ENCODE measurements around the gene SLC39A9. TPM values are rescaled to one million over a fixed set of nuclear protein-coding genes. Genes with fewer than 3 reads are reported as not detected.
"Not testable (repeated sequence)": the region's sequence is repeated elsewhere in the genome, so short reads cannot be mapped to it uniquely, and the experiment has no call there.

The SLC39A9 gene
- total and polyA plus RNA-seq, 4 experiments from 2014 or later = 17.9 to 38.6 (median 26.2) TPM

DNA sequence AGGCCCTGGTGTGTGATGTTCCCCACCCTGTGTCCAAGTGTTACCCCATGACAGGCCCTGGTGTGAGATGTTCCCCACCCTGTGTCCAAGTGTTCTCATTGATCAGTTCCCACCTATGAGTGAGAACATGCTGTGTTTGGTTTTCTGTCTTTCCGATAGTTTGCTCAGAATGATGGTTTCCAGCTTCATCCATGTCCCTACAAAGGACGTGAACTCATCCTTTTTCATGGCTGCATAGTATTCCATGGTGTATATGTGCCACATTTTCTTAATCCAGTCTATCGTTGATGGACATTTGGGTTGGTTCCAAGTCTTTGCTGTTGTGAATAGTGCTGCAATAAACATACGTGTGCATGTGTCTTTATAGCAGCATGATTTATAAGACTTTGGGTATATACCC, 17.6 kb downstream of the SLC39A9 start:
- H3K27me3 ChIP-seq (ENCODE audit: insufficient read depth, low read length); H3K36me3 Mint-ChIP-seq; H3K9me3 Mint-ChIP-seq; H3K4me3 Mint-ChIP-seq; H3K36me3 ChIP-seq (ENCODE audit: insufficient read depth, low read length); H3K9me3 ChIP-seq (ENCODE audit: control insufficient read depth in 1 of 2, low read length in 2 of 2); POLR2A ChIA-PET (ENCODE audit: partially characterized antibody); CTCF ChIA-PET (ENCODE audit: partially characterized antibody); DNase-seq; intact Hi-C loops (cut with micrococcal nuclease); H3K27ac Mint-ChIP-seq; H3K27me3 Mint-ChIP-seq; H3K4me1 ChIP-seq (ENCODE audit: insufficient read depth, low read length); H3K4me3 ChIP-seq (ENCODE audit: low read length in 2 of 2); H3K27ac ChIP-seq (ENCODE audit: low read depth, low read length): not testable (repeated sequence)
- H3K4me1 Mint-ChIP-seq = peaks cover 35 to 43% (median 41%) of the 10 kb centered on the region in 4 donors

DNA sequence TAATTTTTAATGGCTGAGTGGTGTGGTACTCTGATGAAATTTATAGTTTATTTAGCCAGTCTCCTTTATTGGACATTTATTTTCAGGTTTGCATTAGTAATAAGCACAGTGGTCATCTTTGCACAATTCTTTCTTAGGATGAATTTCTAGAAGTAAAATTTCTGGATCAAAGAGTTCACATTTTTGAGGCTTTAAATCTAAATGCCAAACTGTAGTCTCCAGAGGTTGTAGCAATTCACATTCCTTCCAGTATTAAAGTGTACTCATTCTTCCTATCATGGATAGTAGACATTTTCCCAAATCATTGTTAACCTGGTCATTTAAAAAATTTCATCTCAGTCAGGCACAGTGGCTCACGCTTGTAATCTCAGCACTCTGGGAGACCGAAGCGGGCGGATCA, 24.8 kb downstream of the SLC39A9 start:
- POLR2A ChIA-PET (ENCODE audit: partially characterized antibody) = no interaction called here
- no peaks in the 10 kb centered on the region for H3K9me3 ChIP-seq (ENCODE audit: control insufficient read depth in 1 of 2, low read length in 2 of 2)
- H3K27ac ChIP-seq (ENCODE audit: low read depth, low read length) = no peak overlapping the region
- H3K27ac Mint-ChIP-seq = no peak overlapping the region
- no peaks in the 10 kb centered on the region for H3K9me3 Mint-ChIP-seq
- no peak overlapping the region for H3K4me3 ChIP-seq (ENCODE audit: low read length in 2 of 2)
- intact Hi-C loops (cut with micrococcal nuclease) = no loop called here
- H3K4me1 ChIP-seq (ENCODE audit: insufficient read depth, low read length) = no peaks in the 10 kb centered on the region
- H3K36me3 ChIP-seq (ENCODE audit: insufficient read depth, low read length) = peaks cover 27% of the 10 kb centered on the region
- no peak overlapping the region for H3K4me3 Mint-ChIP-seq
- H3K27me3 ChIP-seq (ENCODE audit: insufficient read depth, low read length) = no peaks in the 10 kb centered on the region
- CTCF ChIA-PET (ENCODE audit: partially characterized antibody) = no interaction called here
- peaks cover 34 to 35% of the 10 kb centered on the region in 2 donors for H3K36me3 Mint-ChIP-seq
- peaks cover 21 to 29% (median 23%) of the 10 kb centered on the region in 4 donors for H3K4me1 Mint-ChIP-seq
- DNase-seq = no peak
- no peaks in the 10 kb centered on the region for H3K27me3 Mint-ChIP-seq

- Mint-ChIP-seq H3K9me3 (no peaks in the 10 kb centered on the region), H3K4me3 (no peak overlapping the region), H3K36me3 (peaks cover 42% of the 10 kb centered on the region in 2 donors), H3K4me1 (peaks cover 13 to 19% (median 16%) of the 10 kb centered on the region in 4 donors), H3K27me3 (no peaks in the 10 kb centered on the region), H3K27ac (no peak overlapping the region)
- H3K4me3 ChIP-seq (ENCODE audit: low read length in 2 of 2) = no peak overlapping the region
- intact Hi-C loops (cut with micrococcal nuclease) = no loop called here
- H3K27me3 ChIP-seq (ENCODE audit: insufficient read depth, low read length) = no peaks in the 10 kb centered on the region
- ChIA-PET CTCF (ENCODE audit: partially characterized antibody) (interaction anchor here (0.7 kb wide), 1 partner anchor 1700 kb away, joined by 4 read pairs; no protein-coding TSS in a partner anchor), POLR2A (ENCODE audit: partially characterized antibody) (interaction anchor here (0.6 to 0.7 kb wide), 2 partner anchors 19 to 994 kb away, joined by 3 read pairs; no protein-coding TSS in a partner anchor)
- no peaks in the 10 kb centered on the region for H3K9me3 ChIP-seq (ENCODE audit: control insufficient read depth in 1 of 2, low read length in 2 of 2)
- peaks cover 27% of the 10 kb centered on the region for H3K36me3 ChIP-seq (ENCODE audit: insufficient read depth, low read length)
- no peaks in the 10 kb centered on the region for H3K4me1 ChIP-seq (ENCODE audit: insufficient read depth, low read length)
- no peak overlapping the region for H3K27ac ChIP-seq (ENCODE audit: low read depth, low read length)
- no peak for DNase-seq
Measured at GRCh38 chr14:69424149-69424923, 25.8 kb downstream of the SLC39A9 start.

DNA sequence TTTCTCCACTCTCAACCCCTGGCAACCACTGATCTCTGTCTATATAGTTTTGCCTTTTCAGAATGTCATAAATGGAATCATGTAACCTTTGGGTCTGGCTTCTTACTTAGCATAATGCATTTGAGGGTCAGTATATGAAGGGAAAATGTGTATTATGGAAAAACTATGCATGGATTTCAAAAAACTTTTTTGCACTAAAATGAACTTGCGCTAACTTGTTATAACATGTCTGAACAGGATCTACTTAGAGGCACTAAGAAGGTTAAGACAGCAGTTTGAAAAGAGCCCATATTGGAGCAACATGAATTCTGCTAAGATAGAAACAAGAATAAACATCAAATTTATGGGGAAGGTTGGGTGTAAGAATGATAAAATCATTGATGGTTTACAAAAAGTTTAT, 29.1 kb downstream of the SLC39A9 start:
- no peak overlapping the region for H3K27ac Mint-ChIP-seq
- peaks cover 0 to 2% (median 0%) of the 10 kb centered on the region in 8 donors for H3K9me3 Mint-ChIP-seq
- no peak for DNase-seq
- no peaks in the 10 kb centered on the region for H3K27me3 Mint-ChIP-seq
- H3K9me3 ChIP-seq (ENCODE audit: control insufficient read depth in 1 of 2, low read length in 2 of 2) = no peaks in the 10 kb centered on the region
- no peaks in the 10 kb centered on the region for H3K27me3 ChIP-seq (ENCODE audit: insufficient read depth, low read length)
- peaks cover 0 to 11% (median 4%) of the 10 kb centered on the region in 4 donors for H3K4me1 Mint-ChIP-seq
- peaks cover 27% of the 10 kb centered on the region for H3K36me3 ChIP-seq (ENCODE audit: insufficient read depth, low read length)
- no peak overlapping the region for H3K4me3 Mint-ChIP-seq
- H3K4me1 ChIP-seq (ENCODE audit: insufficient read depth, low read length) = no peaks in the 10 kb centered on the region
- intact Hi-C loops (cut with micrococcal nuclease) = no loop called here
- ChIA-PET CTCF (ENCODE audit: partially characterized antibody) (no interaction called here), POLR2A (ENCODE audit: partially characterized antibody) (no interaction called here)
- H3K36me3 Mint-ChIP-seq = peaks cover 49 to 53% of the 10 kb centered on the region in 2 donors
- H3K4me3 ChIP-seq (ENCODE audit: low read length in 2 of 2) = no peak overlapping the region
- H3K27ac ChIP-seq (ENCODE audit: low read depth, low read length) = no peak overlapping the region

GRCh38 chr14:69428289-69428998, 30.0 kb downstream of the SLC39A9 start:
- no peaks in the 10 kb centered on the region for H3K27me3 Mint-ChIP-seq
- Histone ChIP-seq H3K36me3 (ENCODE audit: insufficient read depth, low read length) (peaks cover 27% of the 10 kb centered on the region), H3K27me3 (ENCODE audit: insufficient read depth, low read length) (no peaks in the 10 kb centered on the region), H3K4me3 (ENCODE audit: low read length in 2 of 2) (no peak overlapping the region), H3K9me3 (ENCODE audit: control insufficient read depth in 1 of 2, low read length in 2 of 2) (no peaks in the 10 kb centered on the region), H3K4me1 (ENCODE audit: insufficient read depth, low read length) (no peaks in the 10 kb centered on the region), H3K27ac (ENCODE audit: low read depth, low read length) (no peak overlapping the region)
- ChIA-PET CTCF (ENCODE audit: partially characterized antibody) (no interaction called here), POLR2A (ENCODE audit: partially characterized antibody) (no interaction called here)
- H3K4me1 Mint-ChIP-seq = peaks cover 0 to 15% (median 4%) of the 10 kb centered on the region in 4 donors
- DNase-seq = no peak
- no peak overlapping the region for H3K27ac Mint-ChIP-seq
- intact Hi-C loops (cut with micrococcal nuclease) = no loop called here
- peaks cover 46 to 53% of the 10 kb centered on the region in 2 donors for H3K36me3 Mint-ChIP-seq
- H3K9me3 Mint-ChIP-seq = peaks cover 0 to 2% (median 0%) of the 10 kb centered on the region in 8 donors
- no peak overlapping the region for H3K4me3 Mint-ChIP-seq

GRCh38 chr14:69429643-69430042, 31.2 kb downstream of the SLC39A9 start:
- peaks cover 0 to 16% (median 4%) of the 10 kb centered on the region in 4 donors for H3K4me1 Mint-ChIP-seq
- POLR2A ChIA-PET (ENCODE audit: partially characterized antibody) = no interaction called here
- H3K36me3 ChIP-seq (ENCODE audit: insufficient read depth, low read length) = peaks cover 22% of the 10 kb centered on the region
- H3K4me1 ChIP-seq (ENCODE audit: insufficient read depth, low read length) = no peaks in the 10 kb centered on the region
- H3K27ac ChIP-seq (ENCODE audit: low read depth, low read length) = no peak overlapping the region
- peaks cover 0 to 2% (median 0%) of the 10 kb centered on the region in 8 donors for H3K9me3 Mint-ChIP-seq
- no peak overlapping the region for H3K4me3 ChIP-seq (ENCODE audit: low read length in 2 of 2)
- no peaks in the 10 kb centered on the region for H3K27me3 Mint-ChIP-seq
- H3K4me3 Mint-ChIP-seq = no peak overlapping the region
- CTCF ChIA-PET (ENCODE audit: partially characterized antibody) = no interaction called here
- no peaks in the 10 kb centered on the region for H3K9me3 ChIP-seq (ENCODE audit: control insufficient read depth in 1 of 2, low read length in 2 of 2)
- H3K27me3 ChIP-seq (ENCODE audit: insufficient read depth, low read length) = no peaks in the 10 kb centered on the region
- intact Hi-C loops (cut with micrococcal nuclease) = no loop called here
- no peak for DNase-seq
- H3K27ac Mint-ChIP-seq = no peak overlapping the region
- H3K36me3 Mint-ChIP-seq = peaks cover 40 to 48% of the 10 kb centered on the region in 2 donors

- no peaks in the 10 kb centered on the region for H3K27me3 Mint-ChIP-seq
- H3K27ac Mint-ChIP-seq = no peak overlapping the region
- no peak overlapping the region for H3K4me3 Mint-ChIP-seq
- intact Hi-C loops (cut with micrococcal nuclease) = no loop called here
- peaks cover 0 to 2% (median 0%) of the 10 kb centered on the region in 8 donors for H3K9me3 Mint-ChIP-seq
- Histone ChIP-seq H3K36me3 (ENCODE audit: insufficient read depth, low read length) (peaks cover 14% of the 10 kb centered on the region), H3K9me3 (ENCODE audit: control insufficient read depth in 1 of 2, low read length in 2 of 2) (no peaks in the 10 kb centered on the region), H3K27ac (ENCODE audit: low read depth, low read length) (no peak overlapping the region), H3K4me3 (ENCODE audit: low read length in 2 of 2) (no peak overlapping the region), H3K27me3 (ENCODE audit: insufficient read depth, low read length) (no peaks in the 10 kb centered on the region), H3K4me1 (ENCODE audit: insufficient read depth, low read length) (no peaks in the 10 kb centered on the region)
- no peak for DNase-seq
- ChIA-PET POLR2A (ENCODE audit: partially characterized antibody) (no interaction called here), CTCF (ENCODE audit: partially characterized antibody) (no interaction called here)
- H3K4me1 Mint-ChIP-seq = peaks cover 0 to 20% (median 5%) of the 10 kb centered on the region in 4 donors
- H3K36me3 Mint-ChIP-seq = peaks cover 37 to 44% of the 10 kb centered on the region in 2 donors
Measured at GRCh38 chr14:69430306-69430939, 31.9 kb downstream of the SLC39A9 start.
